IMR-90 (cell line): ENCODE results near the gene CACNA2D3. TPM values are rescaled to one million over a fixed set of nuclear protein-coding genes. Genes with fewer than 3 reads are reported as not detected.

Experiments used
- ATAC-seq: fragments of 200-7000 bp; cut with Tn5 transposase; 2 replicates; pipeline ENCODE4 v1.9.1; 2020; ENCODE audit warnings: low read depth, mild to moderate bottlenecking, moderate library complexity
- BruUV-seq: library from RNA; stranded (reverse); fragments of 400-500 nt; replicated peaks from 2 replicates; lab custom pipeline; 2021; lab: Mats Ljungman, UMichigan
- CTCF ChIA-PET: fragments of 300-600 bp; formaldehyde crosslinking; extraction: SDS; loops from one replicate; lab custom pipeline; 2021; ENCODE audit warnings: antibody characterized with exemption; lab: Yijun Ruan, JAX
- POLR2A ChIA-PET: fragments of 300-600 bp; sonication (Branson Sonifier 250); formaldehyde crosslinking; loops from one replicate; lab custom pipeline; 2022; ENCODE audit warnings: antibody characterized with exemption; ENCODE audit not compliant: unreplicated experiment; lab: Charles Lee
- DNase-seq: peaks from one replicate; pipeline ENCODE4 v3.0.0; 2013
- H2AFZ ChIP-seq: replicated peaks from 2 replicates; pipeline ENCODE3; 2013; ENCODE audit warnings: low read length, mild to moderate bottlenecking; ENCODE audit not compliant: poor library complexity
- H2AK5ac ChIP-seq: 2 replicates; pipeline ENCODE4 v1.6.1; 2013; ENCODE audit warnings: low read depth, low read length, inconsistent platforms
- H2AK9ac ChIP-seq: replicated peaks from 2 replicates; pipeline ENCODE3; 2013; ENCODE audit warnings: mild to moderate bottlenecking, low read depth, low read length, moderate library complexity; ENCODE audit not compliant: poor library complexity
- H2BK120ac ChIP-seq: 2 replicates; pipeline ENCODE4 v1.6.1; 2013; ENCODE audit warnings: low read depth, low read length, inconsistent platforms
- H2BK15ac ChIP-seq: 3 replicates; pipeline ENCODE4 v1.6.1; 2013; ENCODE audit warnings: low read depth, low read length, inconsistent platforms
- H2BK20ac ChIP-seq: 2 replicates; pipeline ENCODE4 v1.6.1; 2013; ENCODE audit warnings: low read depth, mild to moderate bottlenecking, inconsistent platforms, low read length, moderate library complexity
- H2BK5ac ChIP-seq: 2 replicates; pipeline ENCODE4 v1.6.1; 2013; ENCODE audit warnings: mild to moderate bottlenecking, low read depth, low read length, inconsistent platforms; ENCODE audit not compliant: poor library complexity, severe bottlenecking
- H3K14ac ChIP-seq: replicated peaks from 2 replicates; pipeline ENCODE4 v1.6.1; 2013; ENCODE audit warnings: low read depth, low read length, inconsistent platforms
- H3K18ac ChIP-seq: 2 replicates; pipeline ENCODE4 v1.6.1; 2013; ENCODE audit warnings: low read depth, low read length, control low read depth
- H3K23ac ChIP-seq: 2 replicates; pipeline ENCODE4 v1.6.1; 2013; ENCODE audit warnings: low read depth, low read length, inconsistent platforms
- H3K27ac ChIP-seq: 2 replicates; pipeline ENCODE4 v1.5.1; 2013; ENCODE audit warnings: mild to moderate bottlenecking, control low read depth, low read length; ENCODE audit not compliant: insufficient read depth
- H3K27me3 ChIP-seq: 2 replicates; pipeline ENCODE4 v1.6.1; 2013; ENCODE audit warnings: low read length; ENCODE audit not compliant: control insufficient read depth, insufficient read depth
- H3K36me3 ChIP-seq: 2 replicates; pipeline ENCODE4 v1.6.1; 2013; ENCODE audit warnings: low read length, mixed read lengths; ENCODE audit not compliant: control insufficient read depth, insufficient read depth
- H3K4ac ChIP-seq: 2 replicates; pipeline ENCODE4 v1.6.1; 2013; ENCODE audit warnings: low read depth, low read length, inconsistent platforms
- H3K4me1 ChIP-seq: 2 replicates; pipeline ENCODE4 v1.6.1; 2013; ENCODE audit warnings: low read length, mixed read lengths; ENCODE audit not compliant: control insufficient read depth, insufficient read depth
- H3K4me2 ChIP-seq: 2 replicates; pipeline ENCODE4 v1.6.1; 2013; ENCODE audit warnings: low read depth, mild to moderate bottlenecking, control low read depth, low read length, moderate library complexity
- H3K4me3 ChIP-seq: 2 replicates; pipeline ENCODE4 v1.5.1; 2013; ENCODE audit warnings: low read depth, mild to moderate bottlenecking, control low read depth, low read length, moderate library complexity; ENCODE audit not compliant: insufficient read depth
- H3K56ac ChIP-seq: 2 replicates; pipeline ENCODE4 v1.6.1; 2013; ENCODE audit warnings: low read length, inconsistent platforms; ENCODE audit not compliant: insufficient read depth; ENCODE audit errors: extremely low read depth
- H3K79me1 ChIP-seq, 2 experiments: 2 replicates each; pipeline ENCODE4 v1.6.1; 2013; ENCODE audit warnings: low read length in 2 of 2, inconsistent platforms in 1 of 2, low read depth in 1 of 2
- H3K9ac ChIP-seq: 2 replicates; pipeline ENCODE4 v1.6.1; 2013; ENCODE audit warnings: low read depth, low read length, control low read depth
- H3K9me1 ChIP-seq: 2 replicates; pipeline ENCODE4 v1.6.1; 2013; ENCODE audit warnings: low read length, inconsistent platforms; ENCODE audit not compliant: insufficient read depth
- H3K9me3 ChIP-seq: 2 replicates; pipeline ENCODE4 v1.6.1; 2013; ENCODE audit warnings: low read length; ENCODE audit not compliant: control insufficient read depth, insufficient read depth
- H4K20me1 ChIP-seq: 2 replicates; pipeline ENCODE4 v1.6.1; 2013; ENCODE audit warnings: low read length, inconsistent platforms; ENCODE audit not compliant: insufficient read depth
- H4K5ac ChIP-seq: 2 replicates; pipeline ENCODE4 v1.6.1; 2013; ENCODE audit warnings: mild to moderate bottlenecking, low read depth, low read length, control low read depth
- H4K8ac ChIP-seq, 2 experiments: 2 replicates each; pipeline ENCODE4 v1.6.1; 2013; ENCODE audit warnings: low read depth in 2 of 2, low read length in 2 of 2, control low read depth in 1 of 2, inconsistent platforms in 1 of 2
- H4K91ac ChIP-seq: 2 replicates; pipeline ENCODE4 v1.6.1; 2013; ENCODE audit warnings: low read depth, low read length, inconsistent platforms; ENCODE audit not compliant: insufficient read depth
- MXI1 ChIP-seq: IDR thresholded peaks from 2 replicates; pipeline ENCODE4 v1.6.1; 2012; ENCODE audit warnings: low read depth, mild to moderate bottlenecking, low read length, moderate library complexity, borderline replicate concordance
- WGBS, 2 experiments: methylation state at CpG; one replicate each; pipeline versions ENCODE4 v1.1.5 to v1.1.7; 2013; ENCODE audit warnings: missing lambda C conversion rate in 2 of 2; ENCODE audit not compliant: insufficient read length in 1 of 2; ENCODE audit errors: extremely low coverage in 2 of 2; 5-methylcytosine and 5-hydroxymethylcytosine counted together
- dilution Hi-C: fragments of 300-500 bp; cut with HindIII; formaldehyde crosslinking; loops from one replicate; pipeline ENCODE4 v1.14.3; 2018; ENCODE audit warnings: low sequenced_read_pairs; ENCODE audit not compliant: unreplicated experiment
- in situ Hi-C: fragments of 300-500 bp; cut with MboI; formaldehyde crosslinking; loops from 3 replicates; pipeline ENCODE4 v1.14.3; 2019; ENCODE audit warnings: low sequenced_read_pairs, inconsistent platforms, mixed read lengths
- intact Hi-C: fragments of 100-400 bp; cut with micrococcal nuclease; formaldehyde crosslinking; loops from 2 replicates; pipeline ENCODE4 v1.10.0; 2022
- polyA plus RNA-seq, 3 experiments: library from polyadenylated mRNA; depleted of rRNA; stranded (reverse); fragments of >200 nt; gene quantifications; 2 replicates each; pipeline ENCODE4 v1.2.3, GENCODE V29; 2012; ENCODE audit warnings: low replicate concordance in 1 of 3
- total RNA-seq: library from RNA; depleted of rRNA; stranded (reverse); fragments of >200 nt; gene quantifications from 2 replicates; pipeline ENCODE4 v1.2.3, GENCODE V29; 2012

Gene CACNA2D3
- total and polyA plus RNA-seq, 2 of the 4 experiments (the other 2 are of a cell fraction), result 0.36 to 0.41 TPM

DNA sequence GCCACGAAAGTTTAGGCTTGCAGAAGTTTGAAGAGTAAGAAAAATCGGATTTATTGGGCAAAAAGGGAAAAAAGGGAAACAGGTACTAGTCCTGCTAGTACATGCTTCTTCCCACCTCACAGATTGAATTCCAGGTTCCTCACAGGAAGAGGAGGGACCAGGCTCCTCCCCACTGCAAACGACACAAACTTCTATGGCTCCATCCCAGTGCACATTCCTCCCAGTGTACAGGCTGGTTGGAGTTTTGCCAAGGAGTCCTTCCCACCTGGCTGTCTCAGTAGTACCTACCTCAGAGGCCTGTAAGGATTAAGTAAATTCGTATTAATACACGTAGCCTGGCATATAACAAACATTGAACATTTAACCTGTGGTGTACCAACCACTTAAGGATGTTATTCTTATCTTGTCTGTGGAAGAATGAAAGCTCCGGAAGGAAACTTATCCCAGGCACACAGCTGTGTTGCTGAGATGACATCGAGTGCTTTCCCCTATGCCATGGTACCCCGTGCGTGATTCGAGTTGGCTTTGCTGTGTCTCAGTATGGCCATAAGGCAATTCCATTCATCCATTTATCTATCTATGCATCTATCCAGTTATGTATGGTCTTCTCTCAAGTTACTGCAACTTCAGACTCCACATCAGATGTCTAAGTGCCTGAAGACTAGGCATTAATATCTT is 511.2 kb downstream of the CACNA2D3 start:
- no peak for TF ChIP-seq MXI1
- ATAC-seq (no peak), DNase-seq (no peak)
- no peaks in the 10 kb centered on the region for H3K4me1 ChIP-seq
- dilution Hi-C loops, result no loop called here
- no peak overlapping the region for H3K27ac ChIP-seq
- H3K23ac ChIP-seq, result no peak overlapping the region
- H2AFZ ChIP-seq, result no peak overlapping the region
- BruUV-seq, result no TSS peak
- H2BK120ac ChIP-seq, result no peak overlapping the region
- H4K5ac ChIP-seq, result no peak overlapping the region
- H2BK20ac ChIP-seq, result no peak overlapping the region
- H3K79me1 ChIP-seq, result no peaks in the 10 kb centered on the region
- H2BK5ac ChIP-seq, result no peak overlapping the region
- ChIA-PET POLR2A (no interaction called here), CTCF (no interaction called here)
- H3K9me3 ChIP-seq, result no peaks in the 10 kb centered on the region
- WGBS, 2 experiments, result 65% methylated on average over 4 of the region's 10 CpGs; no CpG with 5 or more reads in 1 of the 2 experiments
- no peak overlapping the region for H3K56ac ChIP-seq
- H4K91ac ChIP-seq, result no peak overlapping the region
- H2AK9ac ChIP-seq, result no peak overlapping the region
- no peaks in the 10 kb centered on the region for H3K27me3 ChIP-seq
- no peak overlapping the region for H3K4me3 ChIP-seq
- no peaks in the 10 kb centered on the region for H3K9me1 ChIP-seq
- no peak overlapping the region for H4K8ac ChIP-seq
- no peak overlapping the region for H3K14ac ChIP-seq
- H3K4ac ChIP-seq, result no peak overlapping the region
- no peak overlapping the region for H3K4me2 ChIP-seq
- intact Hi-C loops, result no loop called here
- no peak overlapping the region for H3K18ac ChIP-seq
- in situ Hi-C loops, result no loop called here
- H4K20me1 ChIP-seq, result no peaks in the 10 kb centered on the region
- no peak overlapping the region for H2BK15ac ChIP-seq
- H3K36me3 ChIP-seq, result no peaks in the 10 kb centered on the region
- no peak overlapping the region for H3K9ac ChIP-seq
- H2AK5ac ChIP-seq, result no peak overlapping the region
